ENCODE measurements around the gene SLC49A3. TPM values are rescaled to one million over a fixed set of nuclear protein-coding genes. Genes with fewer than 3 reads are reported as not detected.

The SLC49A3 gene
- total and polyA plus RNA-seq, 10 of the 15 experiments (the other 5 are each of a cell fraction or from before 2014, with no cell fraction given) = 0.09 to 0.85 (median 0.18) TPM; not detected in 4

GRCh38 chr4:650951-651883, 37.7 kb downstream of the SLC49A3 start:
- ChIA-PET CTCF (interaction anchor here (0.6 kb wide), 1 partner anchor 905 kb away, joined by 3 read pairs; no protein-coding TSS in a partner anchor), SMC1A (ENCODE audit: uncharacterized antibody, unreplicated experiment) (no interaction called here)
- no peaks in the 10 kb centered on the region for H3K27me3 ChIP-seq (replicated peaks in 1 of 2; ENCODE audit: control insufficient read depth in 2 of 2, insufficient read depth in 2 of 2, low read length in 1 of 2)

More at GRCh38 chr4:650951-651883, 37.7 kb downstream of the SLC49A3 start:
- FAIRE-seq (no peak), ATAC-seq (no peak), DNase-seq (ENCODE audit: low read depth, low spot score) (no peak)
- ChIA-PET POLR2A (no interaction called here), RAD21 (ENCODE audit: unreplicated experiment) (no interaction called here)
- no peak overlapping the region for H3K9ac ChIP-seq (ENCODE audit: control insufficient read depth, insufficient read depth, low read length)
- H4K20me1 ChIP-seq (ENCODE audit: control insufficient read depth, insufficient read depth) = no peaks in the 10 kb centered on the region
- no TSS peak for BruUV-seq (replicated peaks)
- H3K36me3 ChIP-seq (ENCODE audit: control insufficient read depth in 2 of 2, insufficient read depth in 2 of 2, low read length in 1 of 2) = no peaks in the 10 kb centered on the region
- intact Hi-C loops (cut with micrococcal nuclease; ENCODE audit: unreplicated experiment) = no loop called here
- no peaks in the 10 kb centered on the region for H3K4me1 ChIP-seq (ENCODE audit: control insufficient read depth, insufficient read depth, low read length)
- 67% methylated on average over 43 of the region's 49 CpGs for WGBS (ENCODE audit: insufficient coverage, insufficient replicate concordance, low lambda C conversion rate, missing lambda C conversion rate)
- no peak for TF ChIP-seq STAT3 (IDR thresholded peaks at IDR 0.05; ENCODE audit: low read depth, low read length)
- no peak for TF ChIP-seq ATF3 (IDR thresholded peaks at IDR 0.05; ENCODE audit: borderline replicate concordance, extremely low read depth, low read depth, low read length)
- TF ChIP-seq USF2 (IDR thresholded peaks at IDR 0.05; ENCODE audit: borderline replicate concordance, low read depth, low read length) = no peak
- TF ChIP-seq PBX3 (IDR thresholded peaks at IDR 0.05; ENCODE audit: insufficient replicate concordance, low read depth, low read length) = no peak
- no peak for TF ChIP-seq RAD21 (IDR thresholded peaks at IDR 0.05; ENCODE audit: insufficient read depth, low read depth, low read length)
- TF ChIP-seq KAT2A (conservative IDR thresholded peaks at IDR 0.05; ENCODE audit: control insufficient read depth, low read depth, low read length) = no peak
- no peak for TF ChIP-seq TARDBP (IDR thresholded peaks at IDR 0.05; ENCODE audit: borderline replicate concordance)
- no peak for TF ChIP-seq SPI1 (IDR thresholded peaks at IDR 0.05; ENCODE audit: borderline replicate concordance, insufficient read depth, low read depth, low read length)
- no peak for TF ChIP-seq ZBTB40 (IDR thresholded peaks at IDR 0.05; ENCODE audit: borderline replicate concordance)
- TF ChIP-seq SMC3 (IDR thresholded peaks at IDR 0.05; ENCODE audit: borderline replicate concordance, low read length) = no peak
- no peak for TF ChIP-seq NR2F1 (conservative IDR thresholded peaks at IDR 0.05)
- TF ChIP-seq IRF4 (IDR thresholded peaks at IDR 0.05; ENCODE audit: low read depth, low read length) = no peak
- TF ChIP-seq POLR2A (IDR thresholded peaks at IDR 0.05; ENCODE audit: low read depth, low read length) = no peak
- H3K79me2 ChIP-seq (ENCODE audit: control insufficient read depth, insufficient read depth, low read length) = no peaks in the 10 kb centered on the region
- no peak overlapping the region for H2AFZ ChIP-seq (ENCODE audit: control insufficient read depth, low read depth, low read length)
- in situ Hi-C loops (cut with MboI) = no loop called here
- no peaks in the 10 kb centered on the region; the same call in 2 of the 3 replicates for H3K9me3 ChIP-seq (replicated peaks; ENCODE audit: control insufficient read depth, insufficient read depth, low read length)
- no peak overlapping the region for H3K4me3 ChIP-seq
- H3K27ac ChIP-seq (ENCODE audit: control insufficient read depth, insufficient read depth) = no peak overlapping the region
- no peak overlapping the region for H3K4me2 ChIP-seq (ENCODE audit: control insufficient read depth, insufficient read depth)

Measured in GM12878 (cell line).